Measurements from ENCODE around the gene SMAD4.
"Not testable (repeated sequence)": the region's sequence is repeated elsewhere in the genome, so short reads cannot be mapped to it uniquely, and the experiment has no call there.

GRCh38 chr18:51119976-51120375 is 90.0 kb downstream of the SMAD4 start:
- TF ChIP-seq CTCF (IDR thresholded peaks at IDR 0.05 in 2 of 3, conservative IDR thresholded peaks at IDR 0.05 in 1 of 3; ENCODE audit: borderline replicate concordance in 1 of 3, insufficient read depth in 1 of 3, low read depth in 2 of 3, low read length in 2 of 3); FOSL1 (IDR thresholded peaks at IDR 0.05; ENCODE audit: low read depth): not testable (repeated sequence)

Data from HCT116 (cell line).